LHCN-M2 (cell line): ENCODE data around the gene REEP1. TPM values are rescaled to one million over a fixed set of nuclear protein-coding genes. Genes with fewer than 3 reads are reported as not detected.
"Not testable (repeated sequence)": the region's sequence is repeated elsewhere in the genome, so short reads cannot be mapped to it uniquely, and the experiment has no call there.

Source experiments
- DNase-seq: peaks from one replicate; pipeline ENCODE4 v3.0.0-alpha.2; 2012; ENCODE audit warnings: low read depth
- total RNA-seq: library from RNA; depleted of rRNA; stranded (reverse); fragments of >200 nt; gene quantifications from 2 replicates; pipeline ENCODE4 v1.2.3, GENCODE V29; 2014

REEP1 gene
- total RNA-seq, 1 experiment from 2014 or later, result 0.52 TPM

- not testable (repeated sequence) for DNase-seq
Observed at GRCh38 chr2:86244781-86245180, 92.6 kb downstream of the REEP1 start.

DNA sequence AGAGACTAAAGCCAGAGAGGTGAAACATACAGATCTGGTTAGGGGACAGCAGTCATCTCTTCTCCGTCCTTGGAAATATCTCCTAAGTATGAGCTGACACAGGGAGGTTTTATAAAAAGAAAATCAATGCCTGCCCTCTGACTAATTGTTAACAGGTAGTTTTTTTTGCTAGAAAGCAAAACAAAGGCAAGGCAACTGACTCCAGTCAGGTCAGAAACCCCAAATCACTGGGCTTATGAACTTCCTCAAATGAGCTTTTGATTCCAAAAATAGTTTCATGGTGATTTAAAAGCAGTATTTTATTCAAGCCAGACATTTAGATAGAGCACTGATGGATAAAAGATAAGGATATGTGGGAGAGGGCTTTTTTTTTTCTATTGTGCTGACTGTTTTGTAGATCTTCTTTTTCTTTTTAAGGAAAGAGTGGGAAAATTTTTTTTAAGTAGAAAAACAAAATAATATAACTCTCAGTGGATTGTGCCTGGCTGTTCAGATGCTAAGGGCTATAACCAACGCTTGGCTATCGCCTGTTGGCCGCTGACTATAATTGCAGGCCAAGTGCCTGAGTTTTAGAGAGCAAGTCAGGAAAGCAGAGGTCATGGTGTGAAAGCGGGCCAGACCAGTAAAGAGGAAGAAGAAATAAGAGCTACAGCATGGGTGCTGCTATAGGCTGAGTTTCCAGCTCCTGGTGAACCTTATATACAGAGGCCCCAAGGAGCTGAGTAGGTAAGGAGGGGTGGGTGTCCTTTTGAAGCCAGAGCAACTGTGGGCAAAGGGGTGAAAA, 93.3 kb downstream of the REEP1 start:
- no peak for DNase-seq

DNA sequence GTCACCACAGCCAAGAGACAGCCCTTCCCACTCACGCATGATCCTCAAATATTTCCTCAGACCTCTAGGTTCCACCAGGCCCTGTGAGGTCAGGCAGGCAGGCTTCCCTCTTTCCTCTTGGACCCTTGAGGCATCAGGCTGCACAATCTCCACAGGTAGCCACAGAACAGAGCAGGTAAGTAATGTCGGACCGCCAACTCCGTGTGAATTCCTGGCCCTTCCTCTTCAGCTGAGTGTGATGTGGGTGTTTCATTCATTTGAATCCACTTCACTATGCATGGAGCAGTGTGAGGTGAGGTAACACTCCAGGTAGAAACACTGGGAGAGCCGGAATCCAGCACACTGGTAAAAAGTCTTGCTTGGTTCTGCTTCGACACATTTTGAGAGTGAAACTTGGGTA, 94.2 kb downstream of the REEP1 start:
- DNase-seq, result no peak

DNA sequence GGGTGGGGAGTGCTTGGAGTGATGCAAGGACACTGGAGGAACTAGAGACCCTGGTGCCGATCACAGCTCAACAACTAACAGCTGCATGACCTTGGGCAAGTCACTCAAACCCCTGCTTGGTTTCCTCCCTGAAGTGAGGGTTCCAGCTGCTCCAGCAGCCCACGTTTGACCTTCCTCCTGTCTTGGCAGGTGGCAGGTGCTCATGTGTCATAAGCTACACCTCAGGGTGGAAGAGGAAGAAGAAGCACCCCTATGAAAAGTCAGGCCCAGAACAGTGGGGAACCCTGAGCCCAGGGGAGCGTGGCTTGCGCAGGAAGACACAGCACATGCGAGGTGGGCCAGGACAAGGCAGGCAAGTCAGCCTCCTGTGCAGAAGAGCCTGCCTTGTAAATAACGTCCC, 95.8 kb downstream of the REEP1 start:
- DNase-seq, result no peak

GRCh38 chr2:86240251-86240650, 97.2 kb downstream of the REEP1 start:
- no peak for DNase-seq

- no peak for DNase-seq
Observed at GRCh38 chr2:86239745-86240144, 97.7 kb downstream of the REEP1 start.

DNA sequence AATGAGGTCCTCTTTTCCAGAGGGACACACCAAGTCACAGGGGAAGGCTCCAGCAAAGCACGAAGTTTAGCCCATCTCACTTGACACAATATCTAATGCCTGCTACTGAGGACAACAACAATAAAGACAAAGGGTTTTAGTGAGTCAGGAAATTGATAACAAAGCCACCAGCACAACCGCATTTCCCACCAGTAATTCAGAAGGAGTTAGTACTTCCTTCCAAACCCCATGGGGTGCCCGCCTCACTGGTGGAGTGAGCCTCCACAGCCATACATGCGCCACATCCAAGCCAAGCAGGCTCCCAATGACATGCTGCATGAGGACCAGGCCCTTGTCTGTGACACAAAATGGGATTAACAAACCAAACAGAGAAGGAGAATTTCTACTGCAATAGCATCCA, 98.1 kb downstream of the REEP1 start:
- no peak for DNase-seq

- no peak for DNase-seq
Observed at GRCh38 chr2:86238354-86238753, 99.1 kb downstream of the REEP1 start.

DNA sequence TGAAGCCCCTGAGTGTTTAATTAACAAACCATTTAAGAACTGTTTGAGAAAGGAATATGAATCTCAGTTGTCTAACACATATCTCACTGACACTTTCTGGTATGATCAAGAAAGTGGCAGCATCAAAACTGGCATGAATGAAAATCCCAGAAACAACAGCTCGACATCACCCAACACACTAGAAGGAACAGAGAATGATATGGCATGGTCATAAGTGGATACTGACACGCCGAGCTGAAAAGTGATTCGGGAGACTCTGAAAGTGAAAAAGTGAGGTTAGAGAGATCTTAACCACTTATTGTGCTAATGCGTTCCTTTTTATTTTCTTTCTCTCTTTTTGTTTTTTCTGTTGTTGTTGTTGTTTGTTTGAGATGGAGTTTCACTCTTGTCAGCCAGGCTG, 100.3 kb downstream of the REEP1 start:
- DNase-seq, result no peak

GRCh38 chr2:86235196-86235980, 102.0 kb downstream of the REEP1 start:
- no peak for DNase-seq

GRCh38 chr2:86234563-86235131, 102.8 kb downstream of the REEP1 start:
- DNase-seq, result no peak

DNA sequence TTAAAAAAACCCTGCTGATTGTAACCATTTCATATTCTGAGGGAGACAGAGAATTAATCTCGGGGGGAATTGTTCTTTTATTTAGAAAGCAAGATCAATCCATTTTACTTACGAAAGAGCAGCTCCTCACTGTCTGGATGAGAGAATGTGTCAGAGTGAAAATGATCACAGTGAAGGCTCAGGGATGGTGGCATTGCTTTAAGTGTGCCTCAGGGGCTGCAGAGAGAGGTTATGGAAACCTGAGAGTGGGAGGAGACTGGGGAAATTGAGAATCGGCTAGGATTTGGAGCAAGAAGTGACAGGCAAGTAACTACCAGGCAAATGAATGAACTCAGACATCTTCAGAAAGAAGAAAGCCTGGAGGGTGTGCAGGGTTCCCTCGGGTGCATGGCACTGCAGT, 104.0 kb downstream of the REEP1 start:
- DNase-seq, result no peak

GRCh38 chr2:86232910-86233309, 104.5 kb downstream of the REEP1 start:
- no peak for DNase-seq

GRCh38 chr2:86232373-86232784, 105.0 kb downstream of the REEP1 start:
- no peak for DNase-seq

DNA sequence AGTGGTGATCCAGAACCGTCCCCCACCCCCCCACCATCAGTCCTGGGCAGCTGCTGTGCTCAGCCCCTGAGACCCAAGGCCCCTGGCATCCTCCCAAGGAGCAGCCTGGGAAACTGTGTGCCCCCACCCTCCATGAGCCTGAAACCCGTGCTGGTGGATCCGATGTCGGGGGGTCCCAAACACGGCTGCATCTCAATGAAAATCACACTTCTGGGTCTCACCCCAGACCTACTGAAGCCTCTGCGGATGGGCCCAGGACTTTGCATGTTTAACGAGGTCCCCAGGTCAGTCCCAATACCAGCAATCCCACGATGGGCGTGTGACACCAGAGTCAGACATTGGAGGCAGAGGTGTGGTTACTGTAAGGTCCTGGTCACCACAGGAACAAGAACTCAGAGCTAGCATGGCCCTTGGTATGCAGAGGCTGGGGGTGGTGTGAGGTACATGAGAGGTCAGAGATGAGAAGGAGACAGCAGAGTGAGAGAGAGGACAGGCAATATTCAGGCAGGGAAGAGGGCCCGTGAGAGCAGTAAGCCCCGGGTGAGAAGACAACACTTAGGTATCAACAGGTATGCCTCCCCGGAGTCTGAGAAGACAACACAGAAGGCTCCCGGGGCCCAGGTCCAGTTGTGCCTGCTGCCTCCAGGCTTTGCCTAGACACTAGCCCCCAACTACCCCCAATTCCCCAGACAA, 105.6 kb downstream of the REEP1 start:
- DNase-seq, result no peak

DNA sequence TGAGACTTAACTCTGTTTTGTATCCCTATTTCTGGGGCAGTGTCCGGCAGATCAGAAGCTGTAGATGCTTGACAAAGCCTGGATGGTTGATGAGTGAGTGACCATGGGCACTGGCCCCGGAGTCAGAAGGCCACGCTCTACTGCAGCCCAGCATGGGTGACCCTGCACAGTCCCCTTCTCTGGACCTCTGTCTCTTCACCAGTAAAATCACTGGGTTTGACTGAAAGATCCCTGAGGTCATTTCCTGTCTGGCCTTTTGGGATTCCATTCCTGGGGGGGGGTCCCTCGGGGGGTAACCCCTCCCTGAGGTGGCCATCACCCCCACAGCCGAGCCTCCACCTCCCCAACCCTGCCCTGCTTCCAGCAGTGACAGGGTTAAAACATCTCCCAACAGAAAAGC, 106.5 kb downstream of the REEP1 start:
- DNase-seq, result no peak

DNA sequence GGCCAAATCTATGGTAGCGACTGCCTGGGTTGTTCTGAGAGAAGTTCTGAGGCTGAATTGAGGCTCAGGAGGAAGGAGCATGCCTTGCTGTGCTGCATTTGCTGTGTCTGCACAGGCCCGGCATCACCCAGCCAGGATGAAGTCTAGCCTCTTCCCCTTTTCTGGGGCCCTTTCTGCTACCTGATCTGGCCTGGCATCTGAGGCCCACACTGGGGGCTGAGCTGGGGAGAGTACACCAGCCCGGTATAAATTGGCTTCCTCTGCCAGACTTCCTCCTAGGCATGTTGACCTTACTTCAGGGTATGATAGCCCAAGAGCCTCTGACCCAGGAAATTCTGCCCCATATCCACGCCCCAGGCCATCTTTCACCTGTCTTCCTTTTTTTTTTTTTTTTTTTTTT, 108.2 kb downstream of the REEP1 start:
- DNase-seq, result no peak

- DNase-seq, result not testable (repeated sequence)
Observed at GRCh38 chr2:86228574-86228973, 108.9 kb downstream of the REEP1 start.

GRCh38 chr2:86227685-86228084, 109.7 kb downstream of the REEP1 start:
- DNase-seq, result no peak

- DNase-seq, result no peak
Observed at GRCh38 chr2:86226636-86227520, 110.5 kb downstream of the REEP1 start.

- DNase-seq, result no peak
Observed at GRCh38 chr2:86226070-86226469, 111.4 kb downstream of the REEP1 start.
